Transverse colon (tissue), 4 donors: ENCODE measurements around the gene EGR1.

Source experiments
- POLR2A ChIP-seq: fragments of 450-650 bp; IDR thresholded peaks from one replicate; pipeline ENCODE4 v1.6.1; 2016; ENCODE audit warnings: antibody characterized with exemption, mild to moderate bottlenecking, moderate library complexity
- POLR2AphosphoS5 ChIP-seq, 3 donors: sonication (generic); formaldehyde crosslinking; IDR thresholded peaks; one replicate each; pipeline ENCODE4 v1.6.1; 2016; ENCODE audit warnings: antibody characterized with exemption in 3 of 3
- TF ChIP-seq, protein P1 (sequence below), 5 experiments: fragments of 200-600 bp in 3 of 5; fragments of 450-650 bp in 2 of 5; sonication (generic) in 3 of 5; IDR thresholded peaks; 1 replicate in 2 of 5; 2 replicates in 3 of 5; pipeline ENCODE4 v1.5.1; 2016 to 2017; ENCODE audit warnings: antibody characterized with exemption in 5 of 5, inconsistent platforms in 3 of 5, mild to moderate bottlenecking in 2 of 5, moderate library complexity in 1 of 5

DNA sequence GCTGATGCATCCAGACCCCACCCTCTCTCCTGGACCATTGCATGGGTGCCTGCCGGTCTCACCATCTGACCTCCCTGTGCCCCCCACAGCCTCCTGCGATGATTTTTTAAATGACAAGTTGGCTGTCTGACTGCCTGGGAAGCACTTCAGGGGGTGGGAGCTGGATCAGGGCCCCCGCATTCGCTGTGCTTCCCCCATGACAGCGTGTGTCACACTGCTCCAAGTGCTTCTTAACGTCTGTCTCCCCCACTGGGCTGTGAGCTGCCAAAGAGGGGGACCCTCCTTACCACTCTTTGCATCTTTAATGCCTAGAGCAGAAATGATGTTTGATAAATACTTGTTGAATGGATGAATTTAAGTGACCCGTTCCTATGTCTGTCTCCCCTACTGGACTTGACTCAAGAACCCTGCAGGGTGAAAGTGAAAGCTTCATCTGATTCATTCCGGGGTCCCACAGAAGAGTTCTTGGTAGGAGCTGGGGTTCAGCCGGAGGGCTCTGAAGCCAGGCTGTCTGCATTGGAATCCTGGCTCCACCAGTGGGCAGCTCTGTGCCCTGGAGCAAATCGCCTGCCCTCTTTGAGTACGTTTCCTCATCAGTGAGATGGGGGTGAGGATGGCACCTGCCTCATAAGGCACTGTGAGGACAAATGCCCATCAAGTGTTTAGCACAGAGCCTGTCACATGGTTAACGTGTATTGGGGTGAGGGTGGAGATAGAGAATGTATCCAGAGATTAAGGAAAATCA is 7.6 kb upstream of the EGR1 start:
- TF ChIP-seq, protein P1, sequence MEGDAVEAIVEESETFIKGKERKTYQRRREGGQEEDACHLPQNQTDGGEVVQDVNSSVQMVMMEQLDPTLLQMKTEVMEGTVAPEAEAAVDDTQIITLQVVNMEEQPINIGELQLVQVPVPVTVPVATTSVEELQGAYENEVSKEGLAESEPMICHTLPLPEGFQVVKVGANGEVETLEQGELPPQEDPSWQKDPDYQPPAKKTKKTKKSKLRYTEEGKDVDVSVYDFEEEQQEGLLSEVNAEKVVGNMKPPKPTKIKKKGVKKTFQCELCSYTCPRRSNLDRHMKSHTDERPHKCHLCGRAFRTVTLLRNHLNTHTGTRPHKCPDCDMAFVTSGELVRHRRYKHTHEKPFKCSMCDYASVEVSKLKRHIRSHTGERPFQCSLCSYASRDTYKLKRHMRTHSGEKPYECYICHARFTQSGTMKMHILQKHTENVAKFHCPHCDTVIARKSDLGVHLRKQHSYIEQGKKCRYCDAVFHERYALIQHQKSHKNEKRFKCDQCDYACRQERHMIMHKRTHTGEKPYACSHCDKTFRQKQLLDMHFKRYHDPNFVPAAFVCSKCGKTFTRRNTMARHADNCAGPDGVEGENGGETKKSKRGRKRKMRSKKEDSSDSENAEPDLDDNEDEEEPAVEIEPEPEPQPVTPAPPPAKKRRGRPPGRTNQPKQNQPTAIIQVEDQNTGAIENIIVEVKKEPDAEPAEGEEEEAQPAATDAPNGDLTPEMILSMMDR (IDR thresholded peaks at IDR 0.05) = no peak
- TF ChIP-seq POLR2A (no peak), POLR2AphosphoS5 (IDR thresholded peaks at IDR 0.05) (no peak)
